Hematopoietic multipotent progenitor cell treated with erythropoietin and hydrocortisone succinate and interleukin-3 and kit ligand, for 8 days (in vitro differentiated cells): ENCODE data around the gene AKR1B15.
"Not testable (repeated sequence)": the region's sequence is repeated elsewhere in the genome, so short reads cannot be mapped to it uniquely, and the experiment has no call there.

Experiments used
- DNase-seq: peaks from one replicate; pipeline ENCODE4 v3.0.0-alpha.2; 2015

Gene AKR1B15

DNA sequence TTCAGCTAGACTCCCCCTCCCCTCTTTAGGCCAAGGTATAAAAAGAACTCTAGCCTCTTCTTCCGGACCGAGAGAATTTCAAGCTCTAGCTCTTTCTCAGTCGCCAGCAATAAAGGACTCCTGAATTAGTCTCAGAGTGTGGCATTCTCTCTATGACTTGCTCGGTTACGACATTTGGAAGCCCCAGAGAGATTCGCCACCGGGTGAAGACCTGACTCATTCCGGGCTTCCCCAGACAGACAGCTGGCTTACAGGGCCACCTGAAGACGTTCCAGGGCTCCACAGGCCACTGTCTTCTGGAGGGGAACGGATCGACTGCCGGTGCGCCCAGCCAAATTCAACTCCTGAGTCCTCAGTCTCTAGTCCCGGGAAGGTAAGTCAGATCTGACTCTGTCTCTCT lies at the start of gene AKR1B15:
TSS of gene AKR1B15 (plus strand) at position 234 of the 400 bp plus-strand sequence. CDS start 15,510 bp downstream, outside the sequence.
- no peak for DNase-seq

GRCh38 chr7:134500406-134500805 lies 48.5 kb upstream of the AKR1B15 start:
- no peak for DNase-seq

GRCh38 chr7:134500982-134501381 lies 47.9 kb upstream of the AKR1B15 start:
- no peak for DNase-seq

DNA sequence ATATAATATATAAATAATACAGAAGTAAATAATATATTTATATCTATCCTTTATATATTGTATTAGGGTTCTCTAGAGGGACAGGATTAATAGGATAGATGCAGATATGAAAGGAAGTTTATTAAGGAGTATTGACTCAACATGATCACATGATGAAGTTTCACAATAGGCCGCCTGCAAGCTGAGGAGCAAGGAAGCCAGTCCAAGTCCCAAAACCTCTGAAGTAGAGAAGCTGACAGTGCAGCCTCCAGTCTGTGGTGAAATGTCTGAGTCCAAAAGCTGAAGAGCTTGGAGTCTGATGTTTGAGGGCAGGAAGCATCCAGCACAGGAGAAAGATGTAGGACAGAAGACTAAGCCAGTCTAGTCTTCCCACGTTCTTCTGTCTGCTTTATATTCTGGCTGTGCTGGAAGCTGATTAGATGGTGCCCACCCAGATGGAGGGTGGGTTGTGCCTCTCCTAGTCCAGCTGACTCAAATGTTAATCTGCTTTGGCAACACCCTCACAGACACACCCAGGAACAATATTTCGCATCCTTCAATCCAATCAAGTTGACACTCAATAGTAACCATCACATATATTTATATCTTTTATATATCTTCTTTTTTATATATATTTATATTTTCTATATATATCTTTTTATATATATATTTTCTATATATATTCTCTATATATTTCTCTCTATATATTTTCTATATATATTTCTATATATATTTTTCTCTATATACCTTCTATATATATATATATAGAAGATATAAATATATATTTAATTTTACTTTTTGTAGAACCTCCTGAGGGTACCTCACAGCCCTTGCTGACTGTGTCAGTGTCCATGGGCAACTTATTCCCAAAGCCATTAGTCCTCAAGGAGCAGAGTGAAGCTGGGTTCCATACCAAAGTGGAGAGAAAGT lies 46.2 kb upstream of the AKR1B15 start:
- peak; percentile 43 for DNase-seq

DNA sequence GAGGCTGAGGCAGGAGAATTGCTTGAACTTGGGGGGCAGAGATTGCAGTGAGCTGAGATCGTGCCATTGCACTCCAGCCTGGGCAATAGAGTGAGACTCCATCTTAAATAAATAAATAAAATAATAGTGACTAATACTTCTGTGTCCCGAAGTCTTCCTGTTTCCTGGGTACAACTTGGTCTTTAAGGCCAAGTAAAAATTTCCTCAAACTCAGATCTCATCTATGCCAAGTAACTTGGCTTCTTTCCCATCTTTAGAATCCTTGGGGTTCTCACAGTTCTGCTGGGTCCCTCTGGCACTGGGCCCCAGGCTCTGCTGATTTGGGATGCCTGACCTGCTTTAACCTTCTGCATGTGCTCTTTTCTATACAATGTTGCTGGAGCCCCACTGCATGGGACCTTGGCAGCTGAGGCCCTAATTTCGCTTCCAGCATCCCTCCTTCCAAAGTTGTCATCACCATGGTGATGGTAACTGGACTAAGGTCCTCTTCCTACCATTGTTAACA lies 44.2 kb upstream of the AKR1B15 start:
- no peak for DNase-seq

DNA sequence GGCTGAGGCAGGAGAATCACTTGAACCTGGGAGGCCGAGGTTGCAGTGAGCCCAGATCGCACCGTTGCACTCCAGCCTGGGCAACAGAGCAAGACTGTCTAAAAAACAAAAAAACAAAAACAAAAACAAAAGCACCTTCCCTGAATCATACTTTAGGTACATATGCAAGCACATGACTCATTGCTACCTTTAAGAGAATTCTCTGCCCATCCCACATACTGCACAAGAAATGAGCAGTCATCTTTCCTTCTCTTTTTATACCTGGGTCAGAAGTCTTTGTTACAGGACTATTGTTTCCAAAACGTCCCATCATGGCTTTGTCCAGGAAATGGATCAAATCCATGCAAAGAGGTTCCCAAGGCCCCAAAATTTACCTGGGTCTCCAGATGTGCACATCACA lies 43.1 kb upstream of the AKR1B15 start:
- no peak for DNase-seq

GRCh38 chr7:134509010-134509409 lies 39.9 kb upstream of the AKR1B15 start:
- DNase-seq: no peak

GRCh38 chr7:134510646-134511045 lies 38.3 kb upstream of the AKR1B15 start:
- no peak for DNase-seq

DNA sequence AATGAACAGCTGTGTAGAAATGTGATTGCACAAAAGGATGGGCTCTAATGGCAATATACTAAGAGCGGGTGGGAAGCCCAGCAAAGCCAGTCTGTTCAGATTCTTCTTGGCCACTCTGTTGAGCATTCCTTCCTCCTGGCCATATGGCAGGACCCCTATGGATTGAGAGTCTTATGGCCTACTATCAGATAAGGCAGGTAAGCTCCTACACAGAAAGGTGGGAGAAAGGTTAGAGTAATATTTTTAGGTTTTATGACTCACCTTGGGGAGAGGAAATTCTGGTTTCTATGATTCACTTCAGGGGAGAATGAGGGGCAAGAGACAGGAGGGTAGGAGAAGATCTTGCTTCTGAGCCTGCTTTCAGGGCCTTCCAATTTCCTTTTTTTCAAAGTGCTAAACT lies 36.6 kb upstream of the AKR1B15 start:
- DNase-seq: no peak

DNA sequence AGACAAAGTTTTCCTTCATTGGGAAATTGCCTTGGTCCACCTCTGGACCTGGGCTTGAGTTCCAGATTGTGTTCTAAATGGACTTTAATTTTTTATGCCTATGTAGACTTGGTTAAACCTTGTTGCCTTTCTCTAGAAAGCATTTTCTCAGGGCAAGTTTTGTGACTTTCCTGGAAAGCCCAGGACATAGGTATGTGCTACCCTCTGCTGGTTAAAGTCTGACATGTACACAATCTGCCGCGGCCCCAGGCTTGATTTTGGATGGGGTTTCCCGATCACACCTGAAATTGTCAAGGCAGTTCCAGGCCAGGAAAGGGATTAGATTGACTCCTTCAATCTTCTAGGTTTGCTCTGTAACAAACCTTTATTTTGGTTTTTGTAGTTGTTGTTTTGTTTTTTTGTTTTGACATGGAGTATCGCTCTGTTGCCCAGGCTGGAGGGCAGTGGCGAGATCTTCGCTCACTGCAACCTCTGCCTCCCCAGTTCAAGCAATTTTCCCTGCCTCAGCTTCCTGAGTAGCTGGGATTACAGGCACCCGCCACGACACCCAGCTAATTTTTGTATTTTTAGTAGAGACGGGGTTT lies 35.6 kb upstream of the AKR1B15 start:
- DNase-seq: peak; percentile 47

GRCh38 chr7:134514106-134514505 lies 34.8 kb upstream of the AKR1B15 start:
- DNase-seq: no peak

DNA sequence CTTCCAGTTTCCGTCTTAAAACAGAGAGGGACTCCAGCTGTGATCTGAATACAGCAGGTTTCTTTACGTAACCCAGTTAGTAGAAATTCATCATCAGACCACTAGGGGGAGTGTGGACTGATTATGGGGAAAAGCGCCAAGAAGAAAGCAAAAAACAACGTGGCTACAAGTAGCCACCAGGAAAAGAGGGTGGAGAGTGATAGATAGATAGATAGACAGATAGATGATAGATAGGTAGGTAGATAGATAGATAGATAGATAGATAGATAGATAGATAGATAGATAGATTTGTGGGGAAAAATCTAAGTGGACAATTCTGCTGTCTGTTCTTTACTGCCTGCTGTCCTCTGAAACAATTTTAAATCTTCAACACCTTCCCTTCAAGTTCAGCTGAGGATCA lies 34.2 kb upstream of the AKR1B15 start:
- DNase-seq: peak; percentile 77

DNA sequence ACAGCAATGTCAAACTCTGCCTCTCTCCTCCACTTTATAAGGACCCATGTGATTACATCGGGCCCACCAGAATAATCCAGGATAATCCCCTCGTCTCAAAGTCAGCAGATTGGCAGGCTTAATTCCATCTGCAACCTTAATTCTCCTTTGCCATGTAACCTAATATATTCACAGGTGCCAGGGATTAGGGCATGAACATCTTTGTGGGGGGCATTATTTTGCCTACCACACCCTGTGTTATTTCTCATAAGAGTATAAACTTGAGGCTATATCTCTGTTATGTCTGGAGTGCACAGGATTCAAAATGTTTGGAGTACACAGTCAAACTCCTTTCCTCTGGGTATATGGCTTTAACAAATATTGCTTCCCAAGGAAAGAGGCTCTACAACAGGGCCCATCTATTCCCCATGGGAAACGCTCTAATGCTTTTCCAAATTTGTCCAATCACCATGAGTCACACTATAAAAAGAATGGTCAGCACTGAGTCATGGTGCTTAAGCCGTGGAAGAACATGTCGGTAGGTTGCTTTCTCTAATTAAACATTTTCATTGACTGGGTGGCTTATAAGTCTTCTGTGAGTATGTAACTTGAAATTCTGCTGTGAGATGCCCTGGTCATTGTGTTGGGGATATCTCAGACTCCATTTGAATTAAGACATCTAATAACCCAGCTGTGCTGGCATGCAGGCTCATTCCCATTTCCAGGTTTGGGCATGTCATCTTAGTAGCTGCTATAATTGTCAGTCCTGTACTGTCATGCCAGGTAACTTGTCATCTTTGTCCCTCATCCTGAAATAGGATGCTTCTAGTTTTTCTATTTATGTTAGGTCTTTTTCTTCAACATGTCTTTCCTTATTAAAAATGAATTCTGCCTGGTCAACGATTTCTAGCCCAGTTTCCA lies 33.1 kb upstream of the AKR1B15 start:
- no peak for DNase-seq

GRCh38 chr7:134520130-134520529 lies 28.8 kb upstream of the AKR1B15 start:
- DNase-seq: no peak

GRCh38 chr7:134522601-134523000 lies 26.3 kb upstream of the AKR1B15 start:
- DNase-seq: no peak

DNA sequence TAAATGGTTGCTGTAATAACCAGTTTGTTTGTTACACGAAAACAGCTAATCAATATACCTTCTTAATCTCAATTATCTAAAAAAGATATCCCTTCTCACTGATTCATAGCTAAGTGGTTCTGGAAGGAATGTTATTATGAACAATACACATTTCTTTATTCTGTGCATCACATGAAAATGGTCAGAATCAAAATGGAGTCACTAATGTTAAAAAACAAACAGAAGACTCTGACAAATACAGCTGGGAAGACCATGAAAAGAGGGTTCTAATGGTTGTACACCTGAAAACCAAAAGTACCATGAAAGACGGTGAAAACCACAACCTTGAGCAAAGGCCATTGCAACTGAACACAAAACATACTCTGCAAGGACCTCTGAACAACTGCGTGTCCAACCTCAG lies 23.5 kb upstream of the AKR1B15 start:
- DNase-seq: not testable (repeated sequence)

- not testable (repeated sequence) for DNase-seq
Observed at GRCh38 chr7:134526552-134527248, 22.2 kb upstream of the AKR1B15 start.

DNA sequence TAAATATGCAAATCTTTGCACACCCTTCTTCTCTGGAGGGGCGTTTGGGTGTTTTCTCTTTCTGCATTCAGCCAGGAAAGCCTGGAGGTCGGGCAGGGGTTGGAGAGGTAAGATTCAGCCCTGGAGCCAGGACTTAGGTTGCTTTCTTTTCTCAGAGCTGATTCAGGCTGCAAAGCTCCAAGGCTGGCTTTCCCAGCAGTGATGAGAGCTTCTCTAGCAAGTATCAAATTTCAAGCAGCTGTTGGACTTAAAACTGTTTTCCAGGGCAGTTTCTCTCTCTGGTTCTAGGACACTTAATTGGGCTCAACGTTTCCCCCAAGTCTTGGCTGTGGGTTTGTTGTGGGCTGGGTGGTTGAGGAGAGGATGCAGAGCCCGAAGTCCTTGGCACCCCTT lies 20.9 kb upstream of the AKR1B15 start:
- DNase-seq: no peak

- no peak for DNase-seq
Observed at GRCh38 chr7:134528749-134529148, 20.2 kb upstream of the AKR1B15 start.

- no peak for DNase-seq
Observed at GRCh38 chr7:134530460-134530859, 18.4 kb upstream of the AKR1B15 start.

- no peak for DNase-seq
Observed at GRCh38 chr7:134532180-134532953, 16.5 kb upstream of the AKR1B15 start.

GRCh38 chr7:134532954-134533218 lies 16.0 kb upstream of the AKR1B15 start:
- no peak for DNase-seq
